ENCODE data around the gene SAFB. TPM values are rescaled to one million over a fixed set of nuclear protein-coding genes. Genes with fewer than 3 reads are reported as not detected.
A peak's percentile ranks its signal among the peaks of the same experiment; 100 is the strongest.

The SAFB gene
- total and polyA plus RNA-seq, 2 experiments from 2014 or later = 36.5 to 49.4 TPM

DNA sequence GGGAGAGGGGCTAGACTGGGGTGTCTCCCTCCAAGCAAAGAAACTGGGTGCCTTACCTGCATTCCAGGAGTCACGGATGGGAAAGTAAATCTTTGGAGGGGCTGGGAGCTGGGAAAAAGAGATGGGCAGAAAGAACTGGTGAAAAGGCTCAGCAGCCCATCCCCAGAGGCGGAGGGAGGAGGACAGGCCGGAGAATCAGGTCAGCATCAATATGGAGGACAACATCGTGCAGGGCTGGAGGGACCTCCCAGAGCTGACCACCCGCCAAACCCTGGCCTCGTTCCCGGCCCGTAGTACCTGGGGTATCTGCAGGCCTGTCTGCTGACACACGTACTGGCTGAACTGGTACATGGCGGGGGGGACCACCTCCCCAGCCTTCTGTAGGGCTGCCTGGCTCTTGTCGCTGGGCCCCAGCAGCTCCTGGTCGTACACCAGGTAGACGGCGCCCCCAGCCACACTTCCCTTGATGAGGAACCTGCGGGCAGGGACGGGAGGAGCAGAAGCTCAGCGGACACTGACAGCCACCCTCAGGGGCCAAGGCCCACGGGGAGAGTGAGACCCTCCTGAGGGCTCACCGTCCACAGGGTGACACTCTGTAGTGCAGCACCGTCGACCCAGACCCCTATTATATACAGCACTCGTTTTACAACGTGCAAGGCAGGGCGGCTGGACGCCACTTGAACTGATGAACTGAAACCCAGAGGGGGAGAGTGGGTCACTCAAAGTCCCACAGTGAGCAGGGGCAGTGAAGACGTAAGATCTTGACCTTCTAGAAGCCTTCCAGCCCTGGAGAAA lies 56.6 kb downstream of the SAFB start:
- no peaks in the 10 kb centered on the region for H4K20me1 ChIP-seq (ENCODE audit: insufficient read depth)
- no peaks in the 10 kb centered on the region for H3K36me3 ChIP-seq (ENCODE audit: low read depth)
- peak overlapping the region; percentile 90 for H3K9ac ChIP-seq
- peak overlapping the region; percentile 78 for H2AFZ ChIP-seq
- no peaks in the 10 kb centered on the region for H3K4me1 ChIP-seq (ENCODE audit: insufficient read depth)
- in situ Hi-C loops (cut with MboI) = no loop called here
- no peak for DNase-seq
- WGBS, 2 experiments (ENCODE audit: low coverage in 1 of 2, low lambda C conversion rate in 2 of 2, missing lambda C conversion rate in 2 of 2) = 28 to 30% methylated on average over 26 of the region's 26 CpGs
- peak overlapping the region; percentile 85 for H3K4me2 ChIP-seq (ENCODE audit: unreplicated experiment)
- H3K27ac ChIP-seq = peak overlapping the region; percentile 53; the same call in 1 of the 2 replicates
- H3K27me3 ChIP-seq (replicated peaks; ENCODE audit: insufficient read depth) = no peaks in the 10 kb centered on the region
- no peak for TF ChIP-seq EZH2phosphoT487 (IDR thresholded peaks at IDR 0.05; ENCODE audit: insufficient read depth, low read depth)
- no peak for TF ChIP-seq EZH2 (IDR thresholded peaks at IDR 0.05; ENCODE audit: insufficient read depth, poor library complexity, severe bottlenecking)
- H3K79me2 ChIP-seq (ENCODE audit: insufficient read depth) = peaks cover 15% of the 10 kb centered on the region
- H3K9me2 ChIP-seq (ENCODE audit: insufficient read depth) = no peaks in the 10 kb centered on the region
- H3K4me3 ChIP-seq = peak overlapping the region; percentile 92
- no peaks in the 10 kb centered on the region for H3K9me3 ChIP-seq (ENCODE audit: low read depth)
- H3F3A ChIP-seq (ENCODE audit: insufficient read depth) = no peaks in the 10 kb centered on the region

DNA sequence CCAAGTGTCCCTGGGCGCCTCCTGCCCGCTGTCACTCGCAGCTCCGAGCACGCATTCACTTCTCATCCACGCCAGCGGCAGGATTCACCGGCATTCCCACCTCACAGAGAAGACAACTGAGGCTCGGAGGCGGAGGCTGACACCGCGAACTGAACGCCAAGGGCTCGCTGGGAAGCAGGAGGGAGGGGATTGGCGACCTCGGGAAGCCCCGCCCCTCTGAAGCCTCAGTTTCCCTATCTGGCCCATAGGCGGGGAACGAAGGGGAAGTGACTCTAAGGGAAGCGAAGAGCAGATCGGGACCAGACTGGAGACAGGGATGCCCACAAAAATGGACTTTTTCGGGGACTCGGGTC lies 57.2 kb downstream of the SAFB start:
- WGBS, 2 experiments (ENCODE audit: low coverage in 1 of 2, low lambda C conversion rate in 2 of 2, missing lambda C conversion rate in 2 of 2) = 0 to 2% methylated on average over 21 to 22 of the region's 23 CpGs
- peak overlapping the region; percentile 92 for H3K4me3 ChIP-seq
- H3K27ac ChIP-seq = peak overlapping the region; percentile 53
- H3K79me2 ChIP-seq (ENCODE audit: insufficient read depth) = peaks cover 15% of the 10 kb centered on the region
- peak overlapping the region; percentile 78 for H2AFZ ChIP-seq
- H3F3A ChIP-seq (ENCODE audit: insufficient read depth) = no peaks in the 10 kb centered on the region
- H3K9ac ChIP-seq = peak overlapping the region; percentile 90
- H3K9me2 ChIP-seq (ENCODE audit: insufficient read depth) = no peaks in the 10 kb centered on the region
- no peaks in the 10 kb centered on the region for H3K4me1 ChIP-seq (ENCODE audit: insufficient read depth)
- DNase-seq = peak; percentile 67
- no peak for TF ChIP-seq EZH2phosphoT487 (IDR thresholded peaks at IDR 0.05; ENCODE audit: insufficient read depth, low read depth)
- TF ChIP-seq EZH2 (IDR thresholded peaks at IDR 0.05; ENCODE audit: insufficient read depth, poor library complexity, severe bottlenecking) = no peak
- H3K4me2 ChIP-seq (ENCODE audit: unreplicated experiment) = peak overlapping the region; percentile 85
- H3K27me3 ChIP-seq (replicated peaks; ENCODE audit: insufficient read depth) = no peaks in the 10 kb centered on the region
- no peaks in the 10 kb centered on the region for H3K36me3 ChIP-seq (ENCODE audit: low read depth)
- H3K9me3 ChIP-seq (ENCODE audit: low read depth) = no peaks in the 10 kb centered on the region
- in situ Hi-C loops (cut with MboI) = no loop called here
- H4K20me1 ChIP-seq (ENCODE audit: insufficient read depth) = no peaks in the 10 kb centered on the region

DNA sequence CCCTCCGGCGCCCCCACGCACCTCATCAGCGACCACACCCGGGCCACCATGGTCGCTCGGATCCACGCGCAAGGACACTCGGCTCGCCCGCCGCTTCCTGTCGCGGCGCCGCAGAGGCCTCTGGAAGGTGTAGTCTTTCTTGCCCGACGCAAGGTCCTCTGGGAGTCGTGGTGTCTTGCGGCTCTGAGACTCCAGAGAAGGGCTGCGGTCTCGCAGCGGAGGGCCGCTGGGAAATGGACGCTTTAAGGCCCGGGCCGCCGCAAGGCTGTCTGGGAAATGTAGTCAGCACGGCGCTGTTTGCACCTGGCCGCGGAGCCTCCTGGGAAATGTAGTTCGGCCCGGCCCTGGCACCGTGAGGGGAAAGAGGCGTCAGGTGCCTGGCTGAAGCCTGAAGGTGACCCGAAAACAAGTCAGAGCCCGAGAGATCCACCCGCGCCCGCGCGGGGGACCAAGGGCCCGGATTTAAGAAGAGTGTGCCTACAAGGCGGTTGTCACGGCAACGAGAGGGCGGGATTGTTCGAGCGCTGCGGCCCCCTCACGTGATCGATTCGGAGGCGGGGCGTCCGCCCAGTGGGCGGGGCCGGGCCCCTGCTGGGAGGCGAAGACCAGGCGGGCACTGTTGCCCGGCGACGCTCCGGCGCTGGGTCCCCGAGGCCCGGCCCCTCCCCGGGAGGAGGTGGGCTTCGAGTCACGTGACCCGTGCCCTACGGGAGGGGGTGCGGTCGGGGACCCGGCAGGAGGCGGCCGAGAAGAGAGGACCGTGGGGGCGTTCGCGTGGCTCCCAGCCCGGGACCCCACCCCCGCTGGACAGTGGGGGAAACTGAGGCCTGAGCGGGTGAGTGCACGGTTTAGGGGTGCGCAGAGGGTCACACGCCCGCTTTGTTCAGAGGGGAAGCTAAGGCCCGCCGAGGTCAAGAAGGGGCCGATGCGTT lies 57.8 kb downstream of the SAFB start, which contains the start of the genes HSD11B1L and MICOS13:
Gene HSD11B1L (plus strand): TSS at position 591 of the 932 bp plus-strand sequence. CDS start 3,806 bp downstream, outside the sequence.
Gene MICOS13 (minus strand): TSS at position 80 of the 932 bp plus-strand sequence. CDS start 30 bp downstream, at position 50.
- Histone ChIP-seq H3K27ac (peak within 1 kb of the TSS; percentile 53), H3K9ac (peak within 1 kb of the TSS; percentile 90), H2AFZ (peak within 1 kb of the TSS; percentile 78), H3K9me3 (ENCODE audit: low read depth) (no peaks in the 10 kb centered on the region), H3K79me2 (ENCODE audit: insufficient read depth) (peaks cover 15% of the 10 kb centered on the region), H3F3A (ENCODE audit: insufficient read depth) (no peaks in the 10 kb centered on the region), H3K4me1 (ENCODE audit: insufficient read depth) (no peaks in the 10 kb centered on the region), H3K27me3 (replicated peaks; ENCODE audit: insufficient read depth) (no peaks in the 10 kb centered on the region), H3K9me2 (ENCODE audit: insufficient read depth) (no peaks in the 10 kb centered on the region), H4K20me1 (ENCODE audit: insufficient read depth) (no peaks in the 10 kb centered on the region), H3K36me3 (ENCODE audit: low read depth) (no peaks in the 10 kb centered on the region), H3K4me3 (peak within 1 kb of the TSS; percentile 92), H3K4me2 (ENCODE audit: unreplicated experiment) (peak within 1 kb of the TSS; percentile 85)
- in situ Hi-C loops (cut with MboI) = no loop called here
- TF ChIP-seq EZH2 (IDR thresholded peaks at IDR 0.05; ENCODE audit: insufficient read depth, poor library complexity, severe bottlenecking) (no peak), EZH2phosphoT487 (IDR thresholded peaks at IDR 0.05; ENCODE audit: insufficient read depth, low read depth) (no peak)
- DNase-seq = peak; percentile 100
- 0 to 2% methylated on average over 70 to 71 of the region's 94 CpGs for WGBS, 2 experiments (ENCODE audit: low coverage in 1 of 2, low lambda C conversion rate in 2 of 2, missing lambda C conversion rate in 2 of 2)

DNA sequence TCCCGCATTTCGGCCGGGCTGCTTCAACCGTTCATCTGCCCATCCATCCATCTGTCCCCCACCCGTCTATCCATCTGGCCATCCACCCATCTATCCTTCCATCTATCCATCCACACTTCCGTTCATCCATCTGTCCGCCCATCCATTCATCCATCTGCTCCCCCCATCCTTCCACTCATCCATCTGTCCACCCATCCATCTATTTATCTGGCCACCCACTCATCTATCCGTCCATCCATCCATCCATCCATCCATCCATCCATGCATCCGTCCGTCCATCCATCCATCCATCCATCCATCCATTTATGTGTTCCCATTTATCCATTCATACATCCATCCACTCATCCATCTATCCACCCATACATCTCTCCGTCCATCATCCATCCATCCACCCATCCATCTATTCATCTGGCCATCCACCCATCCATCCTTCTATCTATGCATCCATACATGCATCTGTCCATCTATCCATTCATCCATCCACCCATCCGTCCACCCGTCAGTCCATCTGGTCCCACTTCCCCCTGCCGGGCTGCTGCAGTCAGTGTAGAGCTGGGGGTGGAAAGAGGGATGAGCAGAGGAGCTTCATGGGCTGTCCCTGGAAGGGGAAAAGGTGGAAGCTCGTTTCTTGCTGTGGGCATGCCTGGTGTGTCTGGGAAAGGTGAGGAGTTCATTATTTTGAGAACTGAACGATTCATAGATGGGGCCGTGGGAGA lies 58.7 kb downstream of the SAFB start:
- Histone ChIP-seq H3K36me3 (ENCODE audit: low read depth) (no peaks in the 10 kb centered on the region), H4K20me1 (ENCODE audit: insufficient read depth) (no peaks in the 10 kb centered on the region), H3K4me1 (ENCODE audit: insufficient read depth) (no peaks in the 10 kb centered on the region), H3K79me2 (ENCODE audit: insufficient read depth) (peaks cover 15% of the 10 kb centered on the region), H3K4me3 (peak overlapping the region; percentile 92), H3K9me3 (ENCODE audit: low read depth) (no peaks in the 10 kb centered on the region), H3K9ac (peak overlapping the region; percentile 90), H3K27ac (no peak overlapping the region), H2AFZ (peak overlapping the region; percentile 71), H3K4me2 (ENCODE audit: unreplicated experiment) (peak overlapping the region; percentile 73), H3K9me2 (ENCODE audit: insufficient read depth) (no peaks in the 10 kb centered on the region), H3K27me3 (replicated peaks; ENCODE audit: insufficient read depth) (no peaks in the 10 kb centered on the region), H3F3A (ENCODE audit: insufficient read depth) (no peaks in the 10 kb centered on the region)
- in situ Hi-C loops (cut with MboI) = no loop called here
- 59 to 62% methylated on average over 14 to 17 of the region's 17 CpGs for WGBS, 2 experiments (ENCODE audit: low coverage in 1 of 2, low lambda C conversion rate in 2 of 2, missing lambda C conversion rate in 2 of 2)
- no peak for TF ChIP-seq EZH2 (IDR thresholded peaks at IDR 0.05; ENCODE audit: insufficient read depth, poor library complexity, severe bottlenecking)
- TF ChIP-seq EZH2phosphoT487 (IDR thresholded peaks at IDR 0.05; ENCODE audit: insufficient read depth, low read depth) = no peak
- DNase-seq = no peak
